Left ventricle myocardium inferior (tissue), 1 donor: Measurements from ENCODE around the gene MICAL1. TPM values are rescaled to one million over a fixed set of nuclear protein-coding genes. Genes with fewer than 3 reads are reported as not detected.
A peak's percentile ranks its signal among the peaks of the same experiment; 100 is the strongest.

Experiments
- DNase-seq: peaks from one replicate; pipeline ENCODE4 v3.0.0-alpha.2; 2020
- H3K27ac ChIP-seq: fragments of 200-600 bp; replicated peaks from 2 replicates; pipeline ENCODE4 v1.8.0; 2021
- H3K27me3 ChIP-seq: fragments of 200-600 bp; 2 replicates; pipeline ENCODE4 v1.8.0; 2021; ENCODE audit warnings: low read depth
- H3K36me3 ChIP-seq: fragments of 200-600 bp; 2 replicates; pipeline ENCODE4 v1.8.0; 2021
- H3K4me1 ChIP-seq: fragments of 200-600 bp; 2 replicates; pipeline ENCODE4 v1.8.0; 2021
- H3K4me3 ChIP-seq: fragments of 200-600 bp; 2 replicates; pipeline ENCODE4 v1.8.0; 2021; ENCODE audit warnings: mild to moderate bottlenecking, moderate library complexity
- H3K9me3 ChIP-seq: fragments of 200-600 bp; replicated peaks from 2 replicates; pipeline ENCODE4 v1.8.0; 2021
- CTCF ChIP-seq: fragments of 200-600 bp; IDR thresholded peaks from 2 replicates; pipeline ENCODE4 v1.8.0; 2021; ENCODE audit warnings: antibody characterized with exemption, mild to moderate bottlenecking, borderline replicate concordance
- intact Hi-C: fragments of 100-400 bp; cut with micrococcal nuclease; formaldehyde crosslinking; loops from one replicate; pipeline ENCODE4 v1.11.0; 2022
- total RNA-seq: library from RNA; stranded (reverse); fragmentation: NEBNext Ultra II Directional; extraction: Animal tissue kit (Norgen Biotek cat#: 25700); gene quantifications from one replicate; pipeline ENCODE4 v1.2.1, GENCODE V29; 2021
- donor health status: DM: no; HTN: yes; CAD: no; lungs with severe emphysema.

Gene MICAL1
- total RNA-seq, 1 donor from 2014 or later: 5.6 TPM

DNA sequence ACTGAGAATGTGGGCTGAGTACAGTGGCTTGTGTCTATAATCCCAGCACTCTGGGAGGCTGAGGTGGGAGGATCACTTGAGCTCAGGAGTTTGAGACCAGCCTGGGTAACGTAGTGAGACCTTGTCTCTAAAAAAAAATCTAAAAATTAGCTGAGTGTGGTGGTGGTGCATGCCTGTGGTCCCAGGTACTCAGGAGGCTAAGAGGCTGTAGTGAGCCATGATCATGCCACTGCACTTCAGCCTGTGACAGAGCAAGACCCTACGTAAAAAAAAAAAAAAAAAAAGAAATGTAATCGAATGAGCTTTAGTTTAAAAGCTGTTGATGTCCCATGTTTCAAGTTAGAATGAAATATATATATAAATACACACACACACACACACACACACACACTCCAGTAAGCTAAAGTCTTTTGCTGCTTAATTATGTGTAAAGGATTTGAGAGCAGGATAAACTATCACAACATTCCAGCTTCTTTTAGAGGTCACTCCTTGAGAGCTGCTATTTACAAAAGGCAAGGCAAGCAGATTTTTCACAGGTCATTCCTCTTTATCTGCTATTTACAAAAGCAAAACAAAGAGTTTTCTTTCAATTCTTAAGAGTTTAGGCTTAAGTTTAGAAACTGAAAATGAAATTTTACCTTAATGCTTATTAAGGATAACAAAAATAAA is 4.7 kb upstream of the MICAL1 start:
- Histone ChIP-seq H3K27ac (no peak overlapping the region), H3K9me3 (peaks cover 3% of the 10 kb centered on the region), H3K36me3 (peaks cover 34% of the 10 kb centered on the region), H3K4me3 (no peak overlapping the region), H3K27me3 (no peaks in the 10 kb centered on the region), H3K4me1 (peaks cover 27% of the 10 kb centered on the region)
- TF ChIP-seq CTCF: no peak
- no peak for DNase-seq
- intact Hi-C loops: no loop called here

DNA sequence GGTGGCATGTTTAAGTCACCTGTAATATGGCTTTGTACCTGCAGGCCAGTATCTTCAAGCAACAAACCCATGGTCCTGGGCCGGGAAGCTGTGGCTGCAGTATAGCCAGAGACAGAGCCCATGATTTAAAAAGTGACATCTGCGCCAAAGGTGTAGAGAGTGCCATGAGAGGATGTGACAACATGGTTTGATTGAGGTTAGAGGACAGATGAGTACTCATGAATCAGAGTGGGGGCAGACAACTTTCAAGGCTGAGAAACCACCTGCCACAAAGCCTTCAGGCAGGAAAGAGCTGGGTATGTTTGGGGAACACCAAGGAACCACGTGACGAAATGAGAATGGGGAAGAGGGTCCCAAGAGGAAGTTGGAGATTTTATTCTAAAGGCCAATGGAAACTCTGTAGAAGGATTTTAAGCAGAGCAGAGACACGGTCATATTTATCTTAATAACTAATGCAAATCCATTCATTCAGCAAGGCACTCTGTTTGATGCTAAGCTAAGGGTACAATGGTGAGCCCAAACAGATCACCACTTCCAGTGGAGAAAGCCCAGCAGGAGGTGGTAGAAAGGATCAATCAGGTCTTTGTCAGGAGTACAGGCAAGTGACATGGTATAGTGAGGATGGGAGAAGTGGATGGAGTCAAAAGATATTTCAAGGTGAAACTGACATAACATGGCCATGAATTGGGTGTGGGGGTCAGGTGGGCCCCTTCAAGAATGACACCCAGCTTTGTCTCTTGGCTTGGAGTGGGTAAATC is 3.4 kb upstream of the MICAL1 start:
- no peak for DNase-seq
- Histone ChIP-seq H3K27ac (no peak overlapping the region), H3K27me3 (no peaks in the 10 kb centered on the region), H3K4me3 (no peak overlapping the region), H3K9me3 (peaks cover 3% of the 10 kb centered on the region), H3K36me3 (peaks cover 25% of the 10 kb centered on the region), H3K4me1 (peaks cover 40% of the 10 kb centered on the region)
- TF ChIP-seq CTCF: no peak
- intact Hi-C loops: no loop called here

DNA sequence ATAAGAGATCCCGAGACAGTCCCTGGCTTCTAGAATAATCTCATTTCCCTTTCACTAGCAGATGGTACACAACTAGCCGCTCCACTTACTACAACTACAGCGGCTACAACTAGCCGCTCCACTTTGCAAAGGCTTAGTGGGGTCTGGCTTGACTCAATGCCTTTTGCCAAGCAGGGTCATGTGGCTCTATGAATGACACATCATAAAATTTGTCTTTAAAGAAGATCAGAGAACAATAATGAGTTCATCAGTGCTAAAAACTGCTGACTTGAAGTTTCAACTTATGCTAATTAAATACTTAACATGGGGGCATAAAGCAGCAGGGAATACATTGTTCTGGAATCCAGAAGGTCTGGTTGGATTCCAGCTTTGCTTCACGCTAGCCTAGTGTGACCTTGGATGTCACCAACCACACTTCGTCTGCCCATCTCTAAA is 2.0 kb upstream of the MICAL1 start:
- no peak for TF ChIP-seq CTCF
- no peak for DNase-seq
- intact Hi-C loops: no loop called here
- peaks cover 17% of the 10 kb centered on the region for H3K36me3 ChIP-seq
- peak overlapping the region; percentile 78 for H3K27ac ChIP-seq
- no peak overlapping the region for H3K4me3 ChIP-seq
- no peaks in the 10 kb centered on the region for H3K27me3 ChIP-seq
- H3K4me1 ChIP-seq: peaks cover 45% of the 10 kb centered on the region
- H3K9me3 ChIP-seq: peaks cover 3% of the 10 kb centered on the region

DNA sequence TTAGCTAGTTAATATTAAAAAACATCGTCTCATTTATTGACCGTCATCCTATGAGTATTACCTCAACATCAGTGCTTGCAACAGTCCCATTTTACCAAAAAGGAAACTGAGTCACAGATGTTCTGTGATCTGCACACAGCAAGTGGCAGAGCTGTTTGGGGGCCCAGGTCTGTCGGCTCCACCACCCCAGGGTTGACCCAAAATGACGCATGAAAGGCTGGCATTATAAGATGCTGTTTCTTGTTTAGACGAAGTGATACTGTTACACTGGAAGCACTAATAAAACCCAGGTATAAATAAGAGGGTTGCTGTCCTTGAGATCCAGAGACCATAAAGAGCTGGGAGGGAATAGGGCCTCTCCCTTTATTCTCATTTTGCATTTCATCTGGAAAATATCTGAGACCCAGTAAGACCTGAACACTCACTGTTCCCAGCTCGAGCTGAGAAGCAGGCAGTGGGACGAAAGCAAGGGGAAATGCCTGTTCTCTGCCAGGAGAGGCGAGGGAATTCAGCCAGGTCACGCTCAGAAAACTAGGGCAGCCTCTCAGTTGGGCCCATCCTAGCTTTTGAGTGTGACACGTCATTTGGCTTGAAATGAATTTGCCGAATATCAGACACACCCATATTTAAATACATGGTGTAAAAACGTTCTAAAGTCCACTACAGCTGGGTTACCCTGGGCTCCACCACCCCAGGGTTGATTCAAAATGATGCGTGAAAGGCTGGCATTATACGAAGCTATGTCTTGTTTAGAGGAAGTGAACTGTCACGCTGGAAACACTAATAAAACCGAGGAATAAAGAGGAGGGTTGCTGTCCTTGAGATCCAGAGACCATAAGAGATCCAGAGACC is 1.4 kb upstream of the MICAL1 start:
- H3K4me3 ChIP-seq: peak overlapping the region; percentile 84
- H3K27me3 ChIP-seq: no peaks in the 10 kb centered on the region
- peaks cover 3% of the 10 kb centered on the region for H3K9me3 ChIP-seq
- peak; percentile 70 for DNase-seq
- H3K36me3 ChIP-seq: peaks cover 11% of the 10 kb centered on the region
- peak overlapping the region; percentile 78 for H3K27ac ChIP-seq
- H3K4me1 ChIP-seq: peaks cover 45% of the 10 kb centered on the region
- TF ChIP-seq CTCF: no peak
- intact Hi-C loops: no loop called here

GRCh38 chr6:109456111-109456583 is 575 bp upstream of the MICAL1 start:
- Histone ChIP-seq H3K36me3 (peaks cover 4% of the 10 kb centered on the region), H3K4me1 (peaks cover 45% of the 10 kb centered on the region), H3K4me3 (peak overlapping the region; percentile 84), H3K27me3 (no peaks in the 10 kb centered on the region), H3K27ac (peak overlapping the region; percentile 78), H3K9me3 (peaks cover 2% of the 10 kb centered on the region)
- DNase-seq: no peak
- intact Hi-C loops: no loop called here
- TF ChIP-seq CTCF: no peak
